Muscle of leg (tissue), 11 donors: Measurements from ENCODE around the gene GUK1. TPM values are rescaled to one million over a fixed set of nuclear protein-coding genes. Genes with fewer than 3 reads are reported as not detected.

Experiments
- DNase-seq: peaks from one replicate; pipeline ENCODE4 v3.0.0; 2013
- H3K27ac ChIP-seq: one replicate; pipeline ENCODE4 v1.5.1; 2013; ENCODE audit warnings: mild to moderate bottlenecking, low read length, control low read depth
- H3K27me3 ChIP-seq: one replicate; pipeline ENCODE4 v1.6.1; 2013; ENCODE audit warnings: low read length; ENCODE audit not compliant: control insufficient read depth, insufficient read depth
- H3K36me3 ChIP-seq: one replicate; pipeline ENCODE4 v1.6.1; 2013; ENCODE audit warnings: low read length; ENCODE audit not compliant: control insufficient read depth, insufficient read depth
- H3K4me1 ChIP-seq: one replicate; pipeline ENCODE4 v1.6.1; 2013; ENCODE audit warnings: low read length; ENCODE audit not compliant: control insufficient read depth, insufficient read depth
- H3K4me3 ChIP-seq: one replicate; pipeline ENCODE4 v1.5.1; 2013; ENCODE audit warnings: low read length, control low read depth
- H3K9me3 ChIP-seq: replicated peaks from 2 replicates; pipeline ENCODE4 v1.6.1; 2013; ENCODE audit warnings: low read depth, low read length; ENCODE audit not compliant: control insufficient read depth
- WGBS: methylation state at CpG from one replicate; pipeline ENCODE4 v1.1.5; 2013; ENCODE audit warnings: missing lambda C conversion rate; ENCODE audit not compliant: insufficient coverage; 5-methylcytosine and 5-hydroxymethylcytosine counted together
- polyA plus RNA-seq, 8 donors: library from polyadenylated mRNA; unstranded; fragments of 120-200 nt; gene quantifications; one replicate each; pipeline versions ENCODE4 v1.2.1 to v1.2.3, GENCODE V29; 2013; ENCODE audit warnings: inconsistent platforms in 1 of 8, low replicate concordance in 1 of 8; ENCODE audit not compliant: insufficient read length in 8 of 8, insufficient read depth in 1 of 8
- total RNA-seq: library from RNA; stranded (reverse); fragments of 120-200 nt; gene quantifications from one replicate; pipeline ENCODE4 v1.2.4, GENCODE V29; 2013

The GUK1 gene
- total and polyA plus RNA-seq, 9 donors: 137 to 180 (median 170) TPM

- 81% methylated on average over 8 of the region's 8 CpGs for WGBS
These were observed 8.9 kb downstream of the GUK1 start for GRCh38 chr1:228148935-228149405.

GRCh38 chr1:228149406-228150119 is 9.5 kb downstream of the GUK1 start, which contains the start of gene GJC2:
GJC2 (plus strand) TSS chr1:228149930; CDS start chr1:228157759, 7,829 bp downstream.
- H3K4me1 ChIP-seq: peaks cover 51% of the 10 kb centered on the region

More at GRCh38 chr1:228148935-228149405, 8.9 kb downstream of the GUK1 start:
- H3K36me3 ChIP-seq: peaks cover 42% of the 10 kb centered on the region
- no peak overlapping the region for H3K4me3 ChIP-seq
- no peaks in the 10 kb centered on the region for H3K9me3 ChIP-seq
- H3K4me1 ChIP-seq: peaks cover 56% of the 10 kb centered on the region
- H3K27ac ChIP-seq: peak overlapping the region; percentile 35
- no peaks in the 10 kb centered on the region for H3K27me3 ChIP-seq
- DNase-seq: no peak

DNA sequence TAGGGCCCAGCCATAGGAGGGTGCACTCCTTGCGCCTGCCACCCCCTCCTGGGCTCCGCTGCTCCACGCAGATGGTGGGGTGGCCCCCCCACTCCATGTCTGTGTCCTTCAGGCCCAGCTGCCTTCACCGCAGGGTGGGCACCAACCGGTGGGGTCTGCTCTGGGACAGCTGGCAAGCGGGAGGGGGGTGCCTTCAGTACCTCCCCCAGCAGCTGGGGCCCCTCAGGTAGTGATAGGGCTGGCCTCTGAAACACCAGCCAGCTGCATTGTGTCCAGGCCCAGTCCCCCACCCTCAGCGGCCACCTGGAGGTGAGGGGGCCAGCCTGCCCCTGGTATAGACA is 10.0 kb downstream of the GUK1 start:
- H3K27me3 ChIP-seq: no peaks in the 10 kb centered on the region
- H3K4me3 ChIP-seq: no peak overlapping the region
- peaks cover 37% of the 10 kb centered on the region for H3K36me3 ChIP-seq
- no peaks in the 10 kb centered on the region for H3K9me3 ChIP-seq
- WGBS: 50% methylated on average over 1 of the region's 7 CpGs
- DNase-seq: no peak
- H3K4me1 ChIP-seq: peaks cover 47% of the 10 kb centered on the region
- peak overlapping the region; percentile 39 for H3K27ac ChIP-seq

More at GRCh38 chr1:228149406-228150119, 9.5 kb downstream of the GUK1 start, which contains the start of gene GJC2:
- Histone ChIP-seq H3K27ac (peak within 1 kb of the TSS; percentile 39), H3K4me3 (no peak within 1 kb of the TSS), H3K36me3 (peaks cover 37% of the 10 kb centered on the region), H3K27me3 (no peaks in the 10 kb centered on the region), H3K9me3 (no peaks in the 10 kb centered on the region)
- peak; percentile 62 for DNase-seq
- WGBS: 24% methylated on average over 12 of the region's 17 CpGs

GRCh38 chr1:228150461-228151179 is 10.5 kb downstream of the GUK1 start:
- Histone ChIP-seq H3K27me3 (no peaks in the 10 kb centered on the region), H3K4me3 (no peak overlapping the region), H3K36me3 (peaks cover 33% of the 10 kb centered on the region), H3K27ac (peak overlapping the region; percentile 39), H3K9me3 (no peaks in the 10 kb centered on the region), H3K4me1 (peaks cover 50% of the 10 kb centered on the region)
- 15% methylated on average over 7 of the region's 17 CpGs for WGBS
- DNase-seq: peak; percentile 88

DNA sequence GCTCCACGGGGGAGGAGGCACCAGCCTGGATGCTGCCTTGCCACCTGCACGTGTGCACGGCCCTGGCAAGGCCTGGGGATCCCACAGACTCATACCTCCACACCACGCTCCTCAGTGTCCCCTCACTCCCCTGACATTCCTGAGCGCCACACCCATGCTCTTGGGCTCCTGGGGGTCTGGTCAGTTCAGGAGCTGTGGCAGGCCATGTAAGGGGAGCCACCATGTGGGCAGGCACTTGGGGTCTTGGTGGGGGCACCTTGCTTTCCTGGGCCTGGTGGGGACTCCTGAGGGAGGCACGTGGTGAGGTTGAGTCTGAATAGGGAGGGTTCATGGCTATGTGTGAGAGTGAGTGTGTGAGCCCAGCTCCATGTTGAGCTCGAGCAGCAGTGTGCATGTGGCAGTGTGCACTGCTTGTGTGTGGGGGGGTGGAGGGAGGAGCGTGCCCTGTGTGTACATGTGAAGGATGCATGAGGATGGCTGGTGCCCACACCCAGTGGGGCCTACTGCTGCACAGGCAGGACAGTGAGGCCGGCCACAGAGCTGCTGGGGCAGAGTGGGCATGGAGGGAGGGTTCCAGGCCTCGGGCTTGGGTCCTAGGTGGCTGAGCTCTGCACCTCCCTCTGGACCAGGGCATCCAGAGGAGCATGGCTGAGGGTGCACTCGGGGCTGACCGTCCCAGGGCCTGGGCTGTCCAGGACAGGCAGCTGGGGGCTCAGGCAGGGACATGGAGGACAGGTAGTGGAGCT is 11.3 kb downstream of the GUK1 start:
- H3K4me3 ChIP-seq: no peak overlapping the region
- peaks cover 50% of the 10 kb centered on the region for H3K4me1 ChIP-seq
- H3K27ac ChIP-seq: peak overlapping the region; percentile 39
- no peaks in the 10 kb centered on the region for H3K9me3 ChIP-seq
- no peaks in the 10 kb centered on the region for H3K27me3 ChIP-seq
- no peak for DNase-seq
- WGBS: 66% methylated on average over 10 of the region's 12 CpGs
- H3K36me3 ChIP-seq: peaks cover 26% of the 10 kb centered on the region

DNA sequence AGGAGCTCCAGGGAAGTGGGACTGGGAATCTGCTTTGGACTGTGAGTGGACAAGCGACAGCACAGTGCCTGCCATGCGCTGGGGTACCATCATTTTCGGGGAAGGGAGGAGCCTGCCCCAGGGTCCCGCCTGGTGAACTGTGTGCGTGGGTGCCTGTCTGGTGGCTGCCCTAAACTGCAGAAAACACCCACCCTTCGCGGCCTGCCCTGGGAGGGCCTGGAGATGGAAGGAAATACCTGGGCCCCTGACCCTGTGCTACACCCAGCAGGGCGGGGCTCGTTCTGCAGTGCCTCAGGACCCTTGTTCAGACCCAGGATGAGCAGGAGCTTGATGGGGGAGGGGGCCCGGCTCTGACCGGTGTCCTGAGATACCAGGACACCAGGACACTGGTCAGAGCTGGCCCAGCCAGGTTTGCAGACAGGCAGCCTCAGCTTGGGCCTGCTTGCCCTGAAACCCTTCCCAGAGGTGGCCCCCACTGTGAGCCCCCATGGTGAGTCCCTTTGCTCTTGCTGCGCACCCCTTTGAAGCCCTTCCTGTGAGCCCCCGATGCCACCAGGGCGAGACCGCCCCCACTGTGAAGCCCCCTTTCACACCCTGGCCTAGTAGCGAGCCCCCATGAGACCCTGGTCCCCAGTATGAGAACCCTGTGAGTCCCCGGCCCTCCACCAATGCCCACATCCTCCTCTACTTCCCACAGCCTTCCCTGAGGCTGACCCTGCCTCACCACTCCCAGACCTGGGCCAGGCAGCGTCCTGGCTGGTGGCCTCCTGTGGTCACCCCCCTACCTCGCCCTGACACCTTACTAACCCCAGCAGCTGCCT is 12.2 kb downstream of the GUK1 start:
- H3K27ac ChIP-seq: no peak overlapping the region

DNA sequence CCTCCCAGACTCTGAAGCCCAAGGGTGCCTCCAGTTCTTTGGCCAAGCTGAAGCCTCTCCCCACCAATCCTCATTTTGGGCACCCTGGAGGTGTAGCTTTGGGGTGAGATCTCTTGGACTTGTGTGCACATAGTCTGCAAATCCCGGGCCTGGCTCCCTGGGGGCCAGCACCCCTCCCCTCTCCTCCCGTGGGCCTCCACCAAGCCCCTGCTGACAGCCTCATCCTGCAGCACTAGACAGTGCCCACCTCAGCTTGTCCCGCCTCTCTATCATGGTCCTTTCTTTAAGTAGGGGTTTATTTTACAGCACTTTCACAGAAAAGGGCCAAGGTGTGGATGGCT is 12.8 kb downstream of the GUK1 start:
- no peak for DNase-seq
- no peak overlapping the region for H3K27ac ChIP-seq
- H3K4me3 ChIP-seq: no peak overlapping the region
- no CpG with 5 or more reads among the region's 3 CpGs for WGBS
- no peaks in the 10 kb centered on the region for H3K9me3 ChIP-seq
- peaks cover 48% of the 10 kb centered on the region for H3K4me1 ChIP-seq
- peaks cover 14% of the 10 kb centered on the region for H3K27me3 ChIP-seq
- peaks cover 11% of the 10 kb centered on the region for H3K36me3 ChIP-seq

More for the DNA sequence above, 12.2 kb downstream of the GUK1 start:
- H3K9me3 ChIP-seq: no peaks in the 10 kb centered on the region
- DNase-seq: no peak
- no peak overlapping the region for H3K4me3 ChIP-seq
- peaks cover 17% of the 10 kb centered on the region for H3K36me3 ChIP-seq
- H3K4me1 ChIP-seq: peaks cover 50% of the 10 kb centered on the region
- WGBS: 83% methylated on average over 12 of the region's 19 CpGs
- peaks cover 9% of the 10 kb centered on the region for H3K27me3 ChIP-seq

GRCh38 chr1:228154021-228154669 is 14.1 kb downstream of the GUK1 start:
- no peak overlapping the region for H3K4me3 ChIP-seq
- peaks cover 43% of the 10 kb centered on the region for H3K4me1 ChIP-seq
- WGBS: 100% methylated on average over 1 of the region's 11 CpGs
- peaks cover 1% of the 10 kb centered on the region for H3K36me3 ChIP-seq
- no peak overlapping the region for H3K27ac ChIP-seq
- H3K9me3 ChIP-seq: no peaks in the 10 kb centered on the region
- DNase-seq: no peak
- H3K27me3 ChIP-seq: peaks cover 24% of the 10 kb centered on the region
